Hepatocyte (in vitro differentiated cells): Measurements from ENCODE around the gene VWCE. TPM values are rescaled to one million over a fixed set of nuclear protein-coding genes. Genes with fewer than 3 reads are reported as not detected.

ENCODE experiments used
- DNase-seq: peaks from one replicate; pipeline ENCODE4 v3.0.0-alpha.2; 2016; ENCODE audit warnings: low spot score
- H2AFZ ChIP-seq: fragments of 200-600 bp; sonication (generic); 2 replicates; pipeline ENCODE4 v1.6.0; 2016; ENCODE audit warnings: antibody characterized with exemption, mild to moderate bottlenecking
- H3K27ac ChIP-seq: fragments of 200-600 bp; sonication (generic); 2 replicates; pipeline ENCODE4 v1.5.1; 2016; ENCODE audit warnings: mild to moderate bottlenecking
- H3K27me3 ChIP-seq: fragments of 200-600 bp; sonication (generic); 2 replicates; pipeline ENCODE4 v1.6.1; 2016
- H3K36me3 ChIP-seq: fragments of 200-600 bp; sonication (generic); replicated peaks from 2 replicates; pipeline ENCODE4 v1.5.1; 2016; ENCODE audit warnings: low read depth; ENCODE audit not compliant: insufficient read depth
- H3K4me1 ChIP-seq: fragments of 200-600 bp; sonication (generic); 2 replicates; pipeline ENCODE4 v1.5.1; 2016; ENCODE audit warnings: mild to moderate bottlenecking, moderate library complexity; ENCODE audit not compliant: insufficient read depth
- H3K4me2 ChIP-seq: fragments of 200-600 bp; sonication (generic); 2 replicates; pipeline ENCODE4 v1.6.0; 2016
- H3K4me3 ChIP-seq: fragments of 200-600 bp; sonication (generic); 2 replicates; pipeline ENCODE4 v1.5.1; 2016; ENCODE audit warnings: mild to moderate bottlenecking
- H3K79me2 ChIP-seq: fragments of 200-600 bp; sonication (generic); 2 replicates; pipeline ENCODE4 v1.6.0; 2017; ENCODE audit warnings: mild to moderate bottlenecking
- H3K9me2 ChIP-seq: fragments of 200-600 bp; sonication (generic); replicated peaks from 2 replicates; pipeline ENCODE4 v1.6.0; 2017; ENCODE audit warnings: mild to moderate bottlenecking; ENCODE audit not compliant: insufficient read depth
- H3K9me3 ChIP-seq: fragments of 200-600 bp; sonication (generic); 2 replicates; pipeline ENCODE4 v1.5.1; 2016; ENCODE audit warnings: low read depth, mild to moderate bottlenecking
- H4K20me1 ChIP-seq: fragments of 200-600 bp; sonication (generic); 2 replicates; pipeline ENCODE4 v1.6.0; 2016; ENCODE audit warnings: mild to moderate bottlenecking; ENCODE audit not compliant: insufficient read depth, poor library complexity, severe bottlenecking
- EZH2 ChIP-seq: fragments of 200-600 bp; sonication (generic); IDR thresholded peaks from 2 replicates; pipeline ENCODE4 v1.6.1; 2016; ENCODE audit warnings: antibody characterized with exemption, mild to moderate bottlenecking, borderline replicate concordance
- EZH2phosphoT487 ChIP-seq: fragments of 200-600 bp; sonication (generic); IDR thresholded peaks from one replicate; pipeline ENCODE4 v1.6.1; 2018; ENCODE audit warnings: antibody characterized with exemption, mild to moderate bottlenecking, low read depth, moderate library complexity; ENCODE audit not compliant: unreplicated experiment, severe bottlenecking
- WGBS: methylation state at CpG from one replicate; pipeline ENCODE4 v1.1.6; 2016; ENCODE audit warnings: low lambda C conversion rate; ENCODE audit errors: missing lambda C conversion rate; 5-methylcytosine and 5-hydroxymethylcytosine counted together
- polyA plus RNA-seq: library from polyadenylated mRNA; unstranded; fragments of >200 nt; fragmentation: Nextera tagmentation; extraction: Ambion mirVana; gene quantifications from 2 replicates; pipeline ENCODE4 v1.2.1, GENCODE V29; 2016
- total RNA-seq: library from RNA; depleted of rRNA; stranded (reverse); fragments of >200 nt; gene quantifications from 2 replicates; pipeline ENCODE4 v1.2.3, GENCODE V29; 2014
- TF ChIP-seq, protein P1 (sequence below): fragments of 200-600 bp; sonication (generic); IDR thresholded peaks from 2 replicates; pipeline ENCODE4 v1.5.1; 2016; ENCODE audit warnings: antibody characterized with exemption, mild to moderate bottlenecking; ENCODE audit not compliant: poor library complexity

Gene VWCE
- total and polyA plus RNA-seq, 2 experiments from 2014 or later = 6.7 to 13.4 TPM

DNA sequence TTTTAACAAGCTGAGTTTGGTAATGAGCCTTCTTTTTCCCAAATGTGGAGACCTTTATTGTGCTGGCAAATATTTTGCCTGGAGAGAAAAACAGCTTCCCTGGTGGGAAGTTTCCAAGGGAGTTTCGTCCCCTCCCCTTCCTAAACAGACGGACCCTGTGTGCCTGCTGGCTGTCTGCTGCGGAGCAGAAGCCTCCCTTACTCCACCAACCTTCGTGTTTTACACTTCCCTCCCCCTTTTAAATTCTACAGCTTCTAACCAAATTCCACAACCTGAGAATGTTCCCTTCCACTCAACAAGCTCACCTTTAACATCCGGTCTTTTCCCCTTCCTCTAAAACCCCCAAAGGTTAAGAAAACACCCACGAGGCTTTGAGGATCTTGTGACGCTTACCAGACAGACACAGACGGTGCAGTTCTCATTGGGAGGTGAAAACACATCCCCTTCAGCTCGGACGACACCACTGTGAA is 17.1 kb downstream of the VWCE start:
- Histone ChIP-seq H3K79me2 (no peaks in the 10 kb centered on the region), H2AFZ (no peak overlapping the region), H3K9me2 (no peaks in the 10 kb centered on the region), H3K27ac (no peak overlapping the region), H3K36me3 (no peaks in the 10 kb centered on the region), H3K9me3 (no peaks in the 10 kb centered on the region), H3K27me3 (no peaks in the 10 kb centered on the region), H3K4me3 (no peak overlapping the region), H3K4me2 (no peak overlapping the region), H4K20me1 (no peaks in the 10 kb centered on the region), H3K4me1 (no peaks in the 10 kb centered on the region)
- no peak for DNase-seq
- TF ChIP-seq EZH2phosphoT487 = no peak
- TF ChIP-seq EZH2 = no peak
- TF ChIP-seq, protein P1, sequence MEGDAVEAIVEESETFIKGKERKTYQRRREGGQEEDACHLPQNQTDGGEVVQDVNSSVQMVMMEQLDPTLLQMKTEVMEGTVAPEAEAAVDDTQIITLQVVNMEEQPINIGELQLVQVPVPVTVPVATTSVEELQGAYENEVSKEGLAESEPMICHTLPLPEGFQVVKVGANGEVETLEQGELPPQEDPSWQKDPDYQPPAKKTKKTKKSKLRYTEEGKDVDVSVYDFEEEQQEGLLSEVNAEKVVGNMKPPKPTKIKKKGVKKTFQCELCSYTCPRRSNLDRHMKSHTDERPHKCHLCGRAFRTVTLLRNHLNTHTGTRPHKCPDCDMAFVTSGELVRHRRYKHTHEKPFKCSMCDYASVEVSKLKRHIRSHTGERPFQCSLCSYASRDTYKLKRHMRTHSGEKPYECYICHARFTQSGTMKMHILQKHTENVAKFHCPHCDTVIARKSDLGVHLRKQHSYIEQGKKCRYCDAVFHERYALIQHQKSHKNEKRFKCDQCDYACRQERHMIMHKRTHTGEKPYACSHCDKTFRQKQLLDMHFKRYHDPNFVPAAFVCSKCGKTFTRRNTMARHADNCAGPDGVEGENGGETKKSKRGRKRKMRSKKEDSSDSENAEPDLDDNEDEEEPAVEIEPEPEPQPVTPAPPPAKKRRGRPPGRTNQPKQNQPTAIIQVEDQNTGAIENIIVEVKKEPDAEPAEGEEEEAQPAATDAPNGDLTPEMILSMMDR = no peak
- WGBS = 52% methylated on average over 10 of the region's 10 CpGs

DNA sequence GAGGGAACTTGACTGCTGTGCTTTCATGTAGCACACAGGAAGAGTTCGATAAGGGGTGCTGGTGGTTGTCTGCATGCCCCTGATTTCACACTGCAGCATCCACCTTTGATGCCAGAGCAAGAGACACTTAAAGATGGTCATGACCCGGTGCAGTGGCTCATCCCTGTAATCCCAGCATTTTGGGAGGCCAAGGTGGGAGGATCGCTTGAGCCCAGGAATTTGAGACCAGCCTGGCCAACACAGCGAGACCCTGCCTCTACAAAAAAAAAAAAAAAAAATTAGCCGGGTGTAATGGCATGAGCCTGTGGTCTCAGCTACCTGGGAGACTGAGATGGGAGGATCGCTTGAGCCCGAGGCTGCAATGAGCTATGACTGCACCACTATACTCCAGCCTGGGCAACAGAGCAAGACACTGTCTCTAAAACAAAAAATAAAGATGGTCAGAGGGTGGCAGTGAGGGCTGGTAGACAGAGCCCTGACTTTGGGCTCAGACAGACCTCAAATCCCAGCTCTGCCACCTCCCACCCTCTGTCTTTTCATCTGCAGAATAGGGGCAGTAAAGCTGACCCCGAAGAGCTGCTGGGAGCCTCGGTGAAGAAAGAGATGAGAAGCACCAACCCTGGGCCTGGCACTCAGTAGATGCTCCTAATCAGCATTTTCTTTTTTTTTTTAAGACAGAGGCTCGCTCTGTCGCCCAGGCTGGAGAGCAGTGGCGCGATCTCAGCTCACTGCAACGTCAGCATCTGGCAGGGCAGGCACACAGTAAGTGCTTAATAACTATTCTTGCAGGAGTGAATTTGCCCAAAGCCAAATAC is 17.7 kb downstream of the VWCE start:
- WGBS = 84% methylated on average over 13 of the region's 14 CpGs
- Histone ChIP-seq H3K36me3 (no peaks in the 10 kb centered on the region), H3K27ac (no peak overlapping the region), H3K27me3 (no peaks in the 10 kb centered on the region), H3K4me2 (no peak overlapping the region), H3K4me1 (no peaks in the 10 kb centered on the region), H3K9me2 (no peaks in the 10 kb centered on the region), H3K79me2 (no peaks in the 10 kb centered on the region), H4K20me1 (no peaks in the 10 kb centered on the region), H3K4me3 (no peak overlapping the region), H2AFZ (no peak overlapping the region), H3K9me3 (no peaks in the 10 kb centered on the region)
- DNase-seq = no peak
- TF ChIP-seq, protein P1 = no peak
- TF ChIP-seq EZH2phosphoT487 (no peak), EZH2 (no peak)

DNA sequence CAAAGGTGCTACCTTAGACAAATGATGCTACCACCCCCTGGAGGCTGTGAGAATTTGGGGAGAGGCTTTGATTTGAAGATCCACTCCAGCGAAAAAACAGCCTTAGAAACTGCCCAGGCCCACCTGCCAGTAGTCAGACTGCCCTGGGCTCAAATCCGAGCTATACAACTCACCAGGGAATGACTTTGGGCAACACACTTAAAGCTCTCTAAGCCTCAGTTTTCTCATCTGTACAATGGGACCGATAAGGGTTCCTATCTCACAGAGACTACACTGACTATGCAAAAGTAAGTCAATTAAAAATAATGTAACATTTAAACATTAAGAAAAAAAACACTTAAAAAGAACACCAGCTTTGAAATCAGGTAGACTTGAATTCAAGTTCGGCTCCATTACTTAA is 19.9 kb downstream of the VWCE start:
- H3K4me3 ChIP-seq = no peak overlapping the region
- H3K9me2 ChIP-seq = no peaks in the 10 kb centered on the region
- no peaks in the 10 kb centered on the region for H4K20me1 ChIP-seq
- no peak overlapping the region for H3K27ac ChIP-seq
- H3K36me3 ChIP-seq = no peaks in the 10 kb centered on the region
- H3K27me3 ChIP-seq = no peaks in the 10 kb centered on the region
- H3K4me2 ChIP-seq = no peak overlapping the region
- no peaks in the 10 kb centered on the region for H3K4me1 ChIP-seq
- H3K79me2 ChIP-seq = no peaks in the 10 kb centered on the region
- H2AFZ ChIP-seq = no peak overlapping the region
- TF ChIP-seq EZH2 (no peak), EZH2phosphoT487 (no peak)
- TF ChIP-seq, protein P1 = no peak
- WGBS = 95% methylated on average over 4 of the region's 4 CpGs
- DNase-seq = no peak
- H3K9me3 ChIP-seq = no peaks in the 10 kb centered on the region
